ENCODE results near the gene EPN1. TPM values are rescaled to one million over a fixed set of nuclear protein-coding genes. Genes with fewer than 3 reads are reported as not detected.
A peak's percentile ranks its signal among the peaks of the same experiment; 100 is the strongest.

EPN1 gene
- total RNA-seq, 2 experiments from 2014 or later, result 23.4 TPM

DNA sequence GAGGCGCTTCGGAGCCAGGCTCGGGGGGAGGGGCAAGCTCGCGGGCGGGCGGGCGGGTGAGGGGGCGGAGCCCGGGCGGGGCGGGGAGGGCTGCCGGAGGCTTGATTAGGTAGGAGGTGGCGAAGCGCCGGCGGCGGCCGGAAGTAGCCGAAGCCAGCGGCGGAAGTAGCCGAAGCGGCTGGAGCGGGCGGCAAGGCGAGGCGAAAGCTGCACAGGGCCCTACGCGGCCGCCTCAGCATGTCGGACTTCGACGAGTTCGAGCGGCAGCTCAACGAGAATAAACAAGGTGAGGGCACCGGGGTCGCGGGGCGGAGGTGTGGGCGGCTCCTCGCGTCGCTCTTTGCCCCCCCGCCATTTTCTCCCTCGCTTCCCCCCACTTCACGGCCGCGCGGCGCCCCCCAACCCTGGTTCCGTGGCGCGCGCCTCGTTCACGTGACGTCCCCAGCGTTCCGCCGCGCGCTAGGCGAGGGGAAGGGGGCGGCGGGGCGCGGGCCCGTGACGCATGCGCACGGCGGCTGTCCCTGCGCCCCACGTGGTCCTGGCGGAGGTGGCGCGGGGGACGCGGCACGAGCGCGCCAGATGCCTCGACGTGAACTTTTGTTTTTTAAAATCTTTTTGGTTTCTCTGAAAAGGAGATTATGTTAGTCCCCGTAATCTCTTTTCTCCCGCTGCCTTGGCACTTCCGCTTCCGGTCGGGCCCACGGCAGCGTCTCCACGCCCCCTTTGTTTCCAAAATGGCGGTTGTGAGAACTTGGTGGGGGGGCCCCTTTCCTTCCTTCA is 20.0 kb upstream of the EPN1 start, which contains the start of gene U2AF2:
U2AF2 (plus strand) TSS at position 168 of the 780 bp plus-strand sequence; CDS start at position 238, 70 bp downstream.
- no peaks in the 10 kb centered on the region for H3K9me3 Mint-ChIP-seq
- peaks cover 27% of the 10 kb centered on the region for H3K36me3 Mint-ChIP-seq (ENCODE audit: low read depth)
- CTCF ChIA-PET, result interaction anchor here (0.6 to 1.3 kb wide), 9 partner anchors 8 to 129 kb away, joined by 3 to 7 read pairs (median 4); no protein-coding TSS in a partner anchor
- no peaks in the 10 kb centered on the region for H3K27me3 Mint-ChIP-seq (ENCODE audit: low read depth)
- peaks cover 40% of the 10 kb centered on the region for H3K4me1 Mint-ChIP-seq (ENCODE audit: low read depth)
- peak within 1 kb of the TSS; percentile 98 for H3K27ac Mint-ChIP-seq
- intact Hi-C loops (cut with micrococcal nuclease), result loop anchor here (1.0 to 10.0 kb wide), 10 partner anchors 20 to 1464 kb away; partner anchors contain the start of genes EPN1, FIZ1, KMT5C and LENG9
- DNase-seq, result peak; percentile 98
- H3K4me3 Mint-ChIP-seq, result peak within 1 kb of the TSS; percentile 88

DNA sequence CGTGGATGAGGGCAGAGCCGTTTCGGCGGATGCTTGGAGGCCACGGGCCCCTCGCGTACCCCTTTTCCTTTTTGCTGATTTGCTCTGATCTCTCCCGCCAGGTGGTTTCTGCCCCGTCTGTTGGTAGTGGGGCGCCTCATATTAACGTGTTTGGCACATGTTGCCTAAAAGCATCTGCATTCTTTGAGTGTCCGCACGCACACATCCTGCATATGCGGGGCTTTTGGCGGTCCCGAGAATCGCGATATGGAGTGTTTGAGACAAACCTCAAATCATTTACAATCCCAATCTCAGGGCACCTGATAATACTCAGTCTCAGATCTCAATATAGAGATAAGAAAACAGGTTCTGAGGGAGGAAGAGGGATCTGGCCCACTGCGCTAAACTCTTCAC is 19.4 kb upstream of the EPN1 start:
- Mint-ChIP-seq H3K36me3 (ENCODE audit: low read depth) (peaks cover 29% of the 10 kb centered on the region), H3K9me3 (no peaks in the 10 kb centered on the region), H3K27ac (peak overlapping the region; percentile 96), H3K27me3 (ENCODE audit: low read depth) (no peaks in the 10 kb centered on the region), H3K4me3 (peak overlapping the region; percentile 88), H3K4me1 (ENCODE audit: low read depth) (peaks cover 39% of the 10 kb centered on the region)
- DNase-seq, result no peak
- intact Hi-C loops (cut with micrococcal nuclease), result loop anchor here (1.0 to 10.0 kb wide), 7 partner anchors 20 to 1465 kb away; partner anchors contain the start of genes EPN1, LENG9, TSEN34 and ZNF444
- CTCF ChIA-PET, result no interaction called here

DNA sequence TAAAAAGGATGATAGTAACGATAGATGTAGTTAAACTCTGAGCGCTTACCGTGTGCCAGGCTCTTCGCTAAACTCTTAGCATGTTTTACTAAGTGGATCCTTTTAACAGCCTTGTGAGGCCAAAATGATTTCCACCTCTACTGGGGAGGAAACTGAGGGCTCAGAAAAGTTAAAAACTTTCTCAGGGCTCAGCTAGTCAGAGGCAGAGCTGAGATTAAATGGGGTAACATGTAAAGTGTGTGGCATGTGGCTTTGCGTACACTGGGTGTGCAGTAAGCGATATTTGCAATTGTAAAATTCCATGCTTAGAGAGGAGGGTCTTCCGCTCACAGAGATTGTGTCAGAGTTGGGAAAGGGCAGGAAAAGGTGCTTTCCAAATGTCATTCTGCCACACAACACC is 18.5 kb upstream of the EPN1 start:
- CTCF ChIA-PET, result interaction anchor here (1.4 to 2.4 kb wide), 2 partner anchors 15 to 18 kb away, joined by 4 to 10 read pairs; no protein-coding TSS in a partner anchor
- Mint-ChIP-seq H3K4me3 (peak overlapping the region; percentile 88), H3K4me1 (ENCODE audit: low read depth) (peaks cover 39% of the 10 kb centered on the region), H3K9me3 (no peaks in the 10 kb centered on the region), H3K27ac (peak overlapping the region; percentile 96), H3K36me3 (ENCODE audit: low read depth) (peaks cover 29% of the 10 kb centered on the region), H3K27me3 (ENCODE audit: low read depth) (no peaks in the 10 kb centered on the region)
- DNase-seq, result no peak
- intact Hi-C loops (cut with micrococcal nuclease), result loop anchor here (10.0 kb wide), 2 partner anchors 658 to 1192 kb away; partner anchors contain the start of genes LENG9 and ZSCAN5A

DNA sequence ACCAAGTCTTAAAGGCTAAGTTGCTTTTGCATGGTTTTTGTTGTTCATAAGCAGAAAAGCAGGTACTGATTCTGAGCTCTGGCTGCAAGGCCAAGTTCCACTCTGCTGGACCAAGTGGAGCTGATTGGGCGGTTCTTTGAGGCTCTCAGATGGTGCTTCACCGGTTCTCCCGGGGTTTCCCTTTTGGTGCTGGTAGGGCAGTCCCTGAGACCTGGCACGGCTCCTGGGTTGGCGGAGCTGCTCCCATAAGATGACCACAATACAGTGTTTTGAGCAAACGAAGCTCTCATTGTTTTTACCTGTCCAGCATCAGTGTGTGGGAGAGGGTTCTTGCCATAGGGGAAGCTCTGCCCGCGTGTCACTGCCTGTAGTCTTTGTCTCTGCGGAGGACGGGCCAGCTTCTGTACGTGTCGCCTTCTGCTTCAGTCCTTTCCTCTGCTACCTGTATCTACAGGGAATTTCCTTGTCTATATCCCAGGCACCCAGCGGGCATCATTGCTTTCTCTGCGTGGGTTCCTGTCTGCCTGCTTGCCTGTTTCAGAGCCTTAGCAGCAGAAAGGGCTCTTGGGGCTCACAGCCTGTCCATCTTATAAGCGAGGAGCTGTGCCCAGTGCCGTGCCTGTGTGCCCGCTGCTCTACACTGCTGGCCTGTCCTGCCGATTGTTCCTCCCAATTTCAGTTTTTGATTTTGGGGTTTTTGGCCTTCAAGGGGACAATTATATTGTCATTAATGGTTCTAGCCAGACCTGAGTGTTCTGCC is 17.9 kb upstream of the EPN1 start:
- CTCF ChIA-PET, result interaction anchor here (1.0 to 2.4 kb wide), 3 partner anchors 11 to 19 kb away, joined by 3 to 10 read pairs (median 4); no protein-coding TSS in a partner anchor
- Mint-ChIP-seq H3K27ac (peak overlapping the region; percentile 96), H3K36me3 (ENCODE audit: low read depth) (peaks cover 33% of the 10 kb centered on the region), H3K4me3 (peak overlapping the region; percentile 88), H3K27me3 (ENCODE audit: low read depth) (no peaks in the 10 kb centered on the region), H3K9me3 (no peaks in the 10 kb centered on the region), H3K4me1 (ENCODE audit: low read depth) (peaks cover 42% of the 10 kb centered on the region)
- intact Hi-C loops (cut with micrococcal nuclease), result loop anchor here (10.0 kb wide), 2 partner anchors 658 to 1192 kb away; partner anchors contain the start of genes LENG9 and ZSCAN5A
- peak; percentile 35 for DNase-seq

DNA sequence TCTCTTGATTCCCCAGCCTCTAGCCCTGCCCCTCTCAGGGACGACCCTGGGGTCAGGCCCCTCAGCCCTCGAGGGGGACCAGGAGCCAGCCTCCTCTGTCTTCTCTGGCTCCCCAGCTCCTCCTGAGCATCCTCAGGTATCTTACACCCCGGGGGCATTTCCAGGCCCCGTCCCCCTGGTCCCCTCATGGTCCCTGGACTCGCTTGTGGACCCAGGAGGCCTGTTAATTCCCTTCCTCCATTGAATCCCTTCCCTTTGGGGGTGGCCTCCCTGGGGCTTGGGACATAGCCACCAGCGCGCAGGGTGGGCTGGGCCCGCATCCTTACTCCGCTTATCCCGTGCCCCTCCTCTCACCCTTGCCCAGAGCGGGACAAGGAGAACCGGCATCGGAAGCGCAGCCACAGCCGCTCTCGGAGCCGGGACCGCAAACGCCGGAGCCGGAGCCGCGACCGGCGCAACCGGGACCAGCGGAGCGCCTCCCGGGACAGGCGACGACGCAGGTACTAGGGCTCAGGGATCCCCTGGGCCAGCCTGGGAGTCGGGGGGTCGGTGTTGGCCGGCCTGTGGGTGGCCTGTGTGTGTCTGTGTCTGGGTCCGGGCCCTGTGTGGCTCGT is 16.1 kb upstream of the EPN1 start:
- Mint-ChIP-seq H3K4me1 (ENCODE audit: low read depth) (peaks cover 47% of the 10 kb centered on the region), H3K4me3 (no peak overlapping the region), H3K27ac (no peak overlapping the region), H3K27me3 (ENCODE audit: low read depth) (no peaks in the 10 kb centered on the region), H3K9me3 (no peaks in the 10 kb centered on the region), H3K36me3 (ENCODE audit: low read depth) (peaks cover 46% of the 10 kb centered on the region)
- intact Hi-C loops (cut with micrococcal nuclease), result loop anchor here (10.0 kb wide), 2 partner anchors 656 to 1194 kb away; partner anchors contain the start of genes LENG9 and ZSCAN5A
- CTCF ChIA-PET, result no interaction called here
- DNase-seq, result no peak

DNA sequence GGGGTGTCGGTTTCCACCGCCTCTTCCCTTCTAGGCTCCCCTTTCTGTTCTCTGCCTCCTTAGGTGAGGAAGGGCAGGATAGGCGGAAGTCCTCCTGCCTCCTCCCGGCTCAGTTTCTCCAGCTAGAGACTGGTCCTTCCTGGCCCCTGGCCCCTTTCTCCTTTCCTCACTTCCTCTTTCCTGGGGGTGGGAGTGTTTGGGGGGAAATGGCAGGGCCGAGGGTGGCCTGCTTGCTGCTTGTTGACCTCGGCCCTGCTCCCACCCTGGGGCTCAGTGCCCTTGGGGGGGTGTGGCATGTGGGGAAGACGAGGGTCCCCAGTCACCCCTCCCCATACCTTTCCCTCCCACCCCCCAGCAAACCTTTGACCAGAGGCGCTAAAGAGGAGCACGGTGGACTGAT is 15.2 kb upstream of the EPN1 start:
- Mint-ChIP-seq H3K27me3 (ENCODE audit: low read depth) (no peaks in the 10 kb centered on the region), H3K4me1 (ENCODE audit: low read depth) (peaks cover 53% of the 10 kb centered on the region), H3K36me3 (ENCODE audit: low read depth) (peaks cover 49% of the 10 kb centered on the region), H3K9me3 (no peaks in the 10 kb centered on the region), H3K4me3 (no peak overlapping the region), H3K27ac (no peak overlapping the region)
- no peak for DNase-seq
- intact Hi-C loops (cut with micrococcal nuclease), result loop anchor here (10.0 kb wide), 2 partner anchors 655 to 1195 kb away; partner anchors contain the start of genes LENG9 and ZSCAN5A
- CTCF ChIA-PET, result no interaction called here

DNA sequence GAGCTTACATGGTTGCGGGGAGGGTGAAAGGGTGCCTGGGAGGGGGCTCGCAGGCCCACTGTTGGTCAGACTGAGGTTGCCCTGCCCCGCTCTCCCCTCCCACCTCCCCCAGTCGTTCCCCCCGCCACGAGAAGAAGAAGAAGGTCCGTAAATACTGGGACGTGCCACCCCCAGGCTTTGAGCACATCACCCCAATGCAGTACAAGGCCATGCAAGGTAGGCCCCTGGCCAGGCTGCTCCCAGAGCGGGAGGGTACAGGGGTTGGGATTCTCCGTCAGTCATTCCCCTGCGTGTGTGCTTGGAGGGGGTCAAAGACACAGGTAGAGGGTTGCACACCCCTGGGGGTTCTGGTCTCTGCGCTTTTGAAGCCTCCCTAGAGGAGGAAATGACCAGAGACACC is 14.6 kb upstream of the EPN1 start:
- H3K9me3 Mint-ChIP-seq, result no peaks in the 10 kb centered on the region
- DNase-seq, result no peak
- H3K27me3 Mint-ChIP-seq (ENCODE audit: low read depth), result no peaks in the 10 kb centered on the region
- H3K4me3 Mint-ChIP-seq, result no peak overlapping the region
- CTCF ChIA-PET, result no interaction called here
- intact Hi-C loops (cut with micrococcal nuclease), result no loop called here
- H3K27ac Mint-ChIP-seq, result no peak overlapping the region
- H3K4me1 Mint-ChIP-seq (ENCODE audit: low read depth), result peaks cover 54% of the 10 kb centered on the region
- peaks cover 47% of the 10 kb centered on the region for H3K36me3 Mint-ChIP-seq (ENCODE audit: low read depth)

DNA sequence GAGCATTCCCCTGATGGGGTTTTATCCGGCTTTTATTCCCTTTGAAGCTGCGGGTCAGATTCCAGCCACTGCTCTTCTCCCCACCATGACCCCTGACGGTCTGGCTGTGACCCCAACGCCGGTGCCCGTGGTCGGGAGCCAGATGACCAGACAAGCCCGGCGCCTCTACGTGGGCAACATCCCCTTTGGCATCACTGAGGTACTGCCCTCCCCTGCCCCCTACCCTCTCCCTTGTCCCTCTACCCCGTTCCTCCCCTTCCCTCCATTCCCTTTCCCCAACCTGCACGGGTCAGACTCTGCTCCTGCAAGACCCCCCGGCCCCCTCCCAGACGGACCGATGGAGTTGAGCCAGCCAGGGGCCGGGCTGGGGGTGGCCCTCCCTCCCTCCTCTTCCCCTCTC is 14.0 kb upstream of the EPN1 start:
- H3K27ac Mint-ChIP-seq, result no peak overlapping the region

DNA sequence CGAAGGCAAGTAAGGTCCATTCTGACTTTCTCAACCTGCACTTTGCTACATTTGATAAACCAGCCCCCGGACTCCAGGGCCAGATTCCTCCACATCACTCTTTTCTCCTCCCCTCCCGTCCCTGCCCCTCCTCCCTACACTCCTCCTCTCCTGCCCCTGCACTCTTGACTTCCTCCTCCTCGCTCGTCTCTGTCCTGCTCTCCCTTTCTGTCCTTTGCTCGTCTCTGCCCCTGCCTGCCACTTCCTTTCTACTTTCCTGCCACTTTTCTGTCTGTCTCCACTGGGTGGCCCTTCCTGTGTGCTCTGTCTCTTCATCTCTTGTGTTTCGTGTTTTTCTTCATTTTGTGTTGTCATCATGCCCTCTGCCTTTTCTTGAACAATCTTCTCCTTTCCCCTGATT is 13.2 kb upstream of the EPN1 start:
- Mint-ChIP-seq H3K27ac (peak overlapping the region; percentile 47), H3K27me3 (ENCODE audit: low read depth) (no peaks in the 10 kb centered on the region), H3K36me3 (ENCODE audit: low read depth) (peaks cover 42% of the 10 kb centered on the region), H3K4me1 (ENCODE audit: low read depth) (peaks cover 48% of the 10 kb centered on the region), H3K4me3 (no peak overlapping the region), H3K9me3 (no peaks in the 10 kb centered on the region)
- DNase-seq, result no peak
- intact Hi-C loops (cut with micrococcal nuclease), result no loop called here
- CTCF ChIA-PET, result no interaction called here

More for the DNA sequence above, 14.0 kb upstream of the EPN1 start:
- H3K9me3 Mint-ChIP-seq, result no peaks in the 10 kb centered on the region
- no peak overlapping the region for H3K4me3 Mint-ChIP-seq
- no peak for DNase-seq
- no peaks in the 10 kb centered on the region for H3K27me3 Mint-ChIP-seq (ENCODE audit: low read depth)
- intact Hi-C loops (cut with micrococcal nuclease), result no loop called here
- CTCF ChIA-PET, result no interaction called here
- peaks cover 44% of the 10 kb centered on the region for H3K36me3 Mint-ChIP-seq (ENCODE audit: low read depth)
- peaks cover 54% of the 10 kb centered on the region for H3K4me1 Mint-ChIP-seq (ENCODE audit: low read depth)

DNA sequence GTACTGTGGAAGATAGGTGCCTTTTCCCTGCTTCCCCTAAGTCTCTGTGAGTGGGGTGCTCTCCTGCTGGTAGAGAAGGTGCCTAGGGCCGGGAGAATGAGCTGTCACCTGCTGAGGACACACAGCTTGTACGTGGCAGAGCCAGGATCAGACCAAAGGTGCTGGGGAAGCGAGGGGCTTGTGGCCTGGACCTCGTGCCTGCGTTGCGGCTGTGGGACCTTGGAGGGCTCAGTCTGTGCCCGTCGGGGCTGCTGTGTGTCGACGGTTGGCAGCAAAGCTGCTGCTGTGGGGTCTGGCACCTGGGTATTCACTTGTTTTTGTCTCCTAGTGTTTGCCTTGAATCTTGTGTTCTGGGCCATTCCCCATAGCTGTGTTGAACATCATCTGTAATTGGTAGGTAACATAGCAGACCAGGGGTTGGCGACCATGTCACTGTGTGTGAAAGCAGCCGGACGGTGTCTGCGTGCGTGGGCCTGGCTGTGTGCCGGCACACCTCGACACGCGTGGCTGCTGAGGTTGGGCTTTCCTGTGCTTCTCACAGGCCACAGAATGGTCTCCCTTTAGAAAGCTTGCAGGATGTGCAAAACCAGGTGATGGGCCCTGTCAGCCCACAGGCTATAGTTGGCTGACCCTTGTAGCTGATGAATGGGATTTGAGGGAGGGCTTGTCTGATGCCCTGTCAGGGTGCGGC is 11.0 kb upstream of the EPN1 start:
- H3K36me3 Mint-ChIP-seq (ENCODE audit: low read depth), result peaks cover 44% of the 10 kb centered on the region
- H3K27me3 Mint-ChIP-seq (ENCODE audit: low read depth), result no peaks in the 10 kb centered on the region
- peaks cover 38% of the 10 kb centered on the region for H3K4me1 Mint-ChIP-seq (ENCODE audit: low read depth)
- CTCF ChIA-PET, result interaction anchor here (0.7 to 1.6 kb wide), 2 partner anchors 10 kb away, joined by 3 to 6 read pairs; no protein-coding TSS in a partner anchor
- no peaks in the 10 kb centered on the region for H3K9me3 Mint-ChIP-seq
- H3K4me3 Mint-ChIP-seq, result no peak overlapping the region
- no peak for DNase-seq
- intact Hi-C loops (cut with micrococcal nuclease), result no loop called here
- no peak overlapping the region for H3K27ac Mint-ChIP-seq

DNA sequence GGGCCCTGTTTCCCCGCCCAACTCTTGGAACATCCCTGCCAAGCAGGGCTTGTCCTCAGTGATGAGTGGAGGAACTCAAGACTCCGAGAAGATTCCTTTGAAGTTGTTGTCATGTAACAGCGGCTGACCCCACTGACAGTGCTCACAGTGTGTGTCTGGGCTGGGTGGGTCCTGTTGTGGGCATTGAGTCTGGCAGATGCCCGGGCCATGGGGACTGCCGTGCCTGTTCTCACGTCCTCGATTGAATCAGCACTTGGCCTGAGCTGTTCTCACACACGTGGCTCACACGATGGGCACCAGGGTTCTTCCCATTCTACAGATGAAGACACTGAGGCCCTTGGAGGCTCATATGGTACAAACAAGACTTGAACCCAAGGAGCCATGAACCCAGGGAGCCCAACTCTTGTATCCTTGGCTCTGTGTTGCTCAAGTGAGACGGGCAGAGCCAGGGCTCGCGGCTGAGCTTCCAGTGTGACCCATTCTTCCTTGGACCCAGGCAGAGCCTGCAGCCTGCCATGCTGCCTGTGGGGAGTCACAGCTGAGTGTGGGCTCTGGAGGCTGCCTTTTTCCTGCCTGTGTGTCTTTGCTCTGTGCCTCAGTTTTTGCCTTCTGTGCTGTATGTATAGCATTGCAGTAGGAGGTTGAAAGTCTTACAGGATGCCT is 8.6 kb upstream of the EPN1 start:
- Mint-ChIP-seq H3K36me3 (ENCODE audit: low read depth) (peaks cover 48% of the 10 kb centered on the region), H3K4me1 (ENCODE audit: low read depth) (peaks cover 39% of the 10 kb centered on the region), H3K4me3 (no peak overlapping the region), H3K9me3 (no peaks in the 10 kb centered on the region), H3K27ac (no peak overlapping the region), H3K27me3 (ENCODE audit: low read depth) (no peaks in the 10 kb centered on the region)
- intact Hi-C loops (cut with micrococcal nuclease), result no loop called here
- CTCF ChIA-PET, result interaction anchor here (0.8 kb wide), 1 partner anchor 56 kb away, joined by 3 read pairs; no protein-coding TSS in a partner anchor
- DNase-seq, result no peak
